ENCODE measurements around the gene GRIK4.

GRIK4 gene

GRCh38 chr11:120830085-120830620 lies 318.6 kb downstream of the GRIK4 start:
- no peaks in the 10 kb centered on the region for H3K9me3 ChIP-seq (ENCODE audit: control insufficient read depth, insufficient read depth, low read depth, low read length)
- no peak overlapping the region for H3K9ac ChIP-seq (ENCODE audit: low read length)
- H3K4me3 ChIP-seq (ENCODE audit: low read depth, low read length): no peak overlapping the region
- H3K27me3 ChIP-seq (ENCODE audit: control insufficient read depth, insufficient read depth, low read length): no peaks in the 10 kb centered on the region
- no peak overlapping the region for H3K27ac ChIP-seq (ENCODE audit: low read depth, low read length)
- H3K4me1 ChIP-seq (ENCODE audit: control insufficient read depth, insufficient read depth, low read length): no peaks in the 10 kb centered on the region
- no peaks in the 10 kb centered on the region for H3K36me3 ChIP-seq (ENCODE audit: control insufficient read depth, insufficient read depth, low read length)

- H3K27ac ChIP-seq (ENCODE audit: low read depth, low read length): no peak overlapping the region
- no peak overlapping the region for H3K9ac ChIP-seq (ENCODE audit: low read length)
- no peaks in the 10 kb centered on the region for H3K4me1 ChIP-seq (ENCODE audit: control insufficient read depth, insufficient read depth, low read length)
- no peak overlapping the region for H3K4me3 ChIP-seq (ENCODE audit: low read depth, low read length)
- H3K9me3 ChIP-seq (ENCODE audit: control insufficient read depth, insufficient read depth, low read depth, low read length): no peaks in the 10 kb centered on the region
- H3K27me3 ChIP-seq (ENCODE audit: control insufficient read depth, insufficient read depth, low read length): no peaks in the 10 kb centered on the region
- no peaks in the 10 kb centered on the region for H3K36me3 ChIP-seq (ENCODE audit: control insufficient read depth, insufficient read depth, low read length)
These were observed 321.1 kb downstream of the GRIK4 start for GRCh38 chr11:120832481-120833238.

GRCh38 chr11:120834686-120835210 lies 323.2 kb downstream of the GRIK4 start:
- Histone ChIP-seq H3K9me3 (ENCODE audit: control insufficient read depth, insufficient read depth, low read depth, low read length) (no peaks in the 10 kb centered on the region), H3K36me3 (ENCODE audit: control insufficient read depth, insufficient read depth, low read length) (no peaks in the 10 kb centered on the region), H3K9ac (ENCODE audit: low read length) (no peak overlapping the region), H3K27ac (ENCODE audit: low read depth, low read length) (no peak overlapping the region), H3K27me3 (ENCODE audit: control insufficient read depth, insufficient read depth, low read length) (no peaks in the 10 kb centered on the region), H3K4me1 (ENCODE audit: control insufficient read depth, insufficient read depth, low read length) (no peaks in the 10 kb centered on the region), H3K4me3 (ENCODE audit: low read depth, low read length) (no peak overlapping the region)

- H3K4me3 ChIP-seq (ENCODE audit: low read depth, low read length): no peak overlapping the region
- H3K9me3 ChIP-seq (ENCODE audit: control insufficient read depth, insufficient read depth, low read depth, low read length): no peaks in the 10 kb centered on the region
- H3K27me3 ChIP-seq (ENCODE audit: control insufficient read depth, insufficient read depth, low read length): no peaks in the 10 kb centered on the region
- H3K9ac ChIP-seq (ENCODE audit: low read length): no peak overlapping the region
- no peak overlapping the region for H3K27ac ChIP-seq (ENCODE audit: low read depth, low read length)
- no peaks in the 10 kb centered on the region for H3K4me1 ChIP-seq (ENCODE audit: control insufficient read depth, insufficient read depth, low read length)
- H3K36me3 ChIP-seq (ENCODE audit: control insufficient read depth, insufficient read depth, low read length): no peaks in the 10 kb centered on the region
These were observed 324.2 kb downstream of the GRIK4 start for GRCh38 chr11:120835601-120836228.

GRCh38 chr11:120837696-120838095 lies 326.1 kb downstream of the GRIK4 start:
- Histone ChIP-seq H3K36me3 (ENCODE audit: control insufficient read depth, insufficient read depth, low read length) (no peaks in the 10 kb centered on the region), H3K9me3 (ENCODE audit: control insufficient read depth, insufficient read depth, low read depth, low read length) (no peaks in the 10 kb centered on the region), H3K27ac (ENCODE audit: low read depth, low read length) (no peak overlapping the region), H3K27me3 (ENCODE audit: control insufficient read depth, insufficient read depth, low read length) (no peaks in the 10 kb centered on the region), H3K4me1 (ENCODE audit: control insufficient read depth, insufficient read depth, low read length) (no peaks in the 10 kb centered on the region), H3K9ac (ENCODE audit: low read length) (no peak overlapping the region), H3K4me3 (ENCODE audit: low read depth, low read length) (no peak overlapping the region)

GRCh38 chr11:120839201-120839600 lies 327.7 kb downstream of the GRIK4 start:
- H3K9me3 ChIP-seq (ENCODE audit: control insufficient read depth, insufficient read depth, low read depth, low read length): no peaks in the 10 kb centered on the region
- no peaks in the 10 kb centered on the region for H3K4me1 ChIP-seq (ENCODE audit: control insufficient read depth, insufficient read depth, low read length)
- H3K36me3 ChIP-seq (ENCODE audit: control insufficient read depth, insufficient read depth, low read length): no peaks in the 10 kb centered on the region
- H3K9ac ChIP-seq (ENCODE audit: low read length): no peak overlapping the region
- no peaks in the 10 kb centered on the region for H3K27me3 ChIP-seq (ENCODE audit: control insufficient read depth, insufficient read depth, low read length)
- H3K4me3 ChIP-seq (ENCODE audit: low read depth, low read length): no peak overlapping the region
- H3K27ac ChIP-seq (ENCODE audit: low read depth, low read length): no peak overlapping the region

- no peak overlapping the region for H3K27ac ChIP-seq (ENCODE audit: low read depth, low read length)
- no peaks in the 10 kb centered on the region for H3K4me1 ChIP-seq (ENCODE audit: control insufficient read depth, insufficient read depth, low read length)
- no peaks in the 10 kb centered on the region for H3K36me3 ChIP-seq (ENCODE audit: control insufficient read depth, insufficient read depth, low read length)
- no peak overlapping the region for H3K9ac ChIP-seq (ENCODE audit: low read length)
- no peak overlapping the region for H3K4me3 ChIP-seq (ENCODE audit: low read depth, low read length)
- H3K27me3 ChIP-seq (ENCODE audit: control insufficient read depth, insufficient read depth, low read length): no peaks in the 10 kb centered on the region
- H3K9me3 ChIP-seq (ENCODE audit: control insufficient read depth, insufficient read depth, low read depth, low read length): no peaks in the 10 kb centered on the region
These were observed 328.4 kb downstream of the GRIK4 start for GRCh38 chr11:120839846-120840402.

- Histone ChIP-seq H3K4me1 (ENCODE audit: control insufficient read depth, insufficient read depth, low read length) (no peaks in the 10 kb centered on the region), H3K4me3 (ENCODE audit: low read depth, low read length) (no peak overlapping the region), H3K27ac (ENCODE audit: low read depth, low read length) (no peak overlapping the region), H3K36me3 (ENCODE audit: control insufficient read depth, insufficient read depth, low read length) (no peaks in the 10 kb centered on the region), H3K9me3 (ENCODE audit: control insufficient read depth, insufficient read depth, low read depth, low read length) (no peaks in the 10 kb centered on the region), H3K9ac (ENCODE audit: low read length) (no peak overlapping the region), H3K27me3 (ENCODE audit: control insufficient read depth, insufficient read depth, low read length) (no peaks in the 10 kb centered on the region)
These were observed 329.1 kb downstream of the GRIK4 start for GRCh38 chr11:120840661-120841060.

- no peaks in the 10 kb centered on the region for H3K4me1 ChIP-seq (ENCODE audit: control insufficient read depth, insufficient read depth, low read length)
- H3K9ac ChIP-seq (ENCODE audit: low read length): no peak overlapping the region
- no peaks in the 10 kb centered on the region for H3K27me3 ChIP-seq (ENCODE audit: control insufficient read depth, insufficient read depth, low read length)
- H3K27ac ChIP-seq (ENCODE audit: low read depth, low read length): no peak overlapping the region
- H3K4me3 ChIP-seq (ENCODE audit: low read depth, low read length): no peak overlapping the region
- no peaks in the 10 kb centered on the region for H3K36me3 ChIP-seq (ENCODE audit: control insufficient read depth, insufficient read depth, low read length)
- no peaks in the 10 kb centered on the region for H3K9me3 ChIP-seq (ENCODE audit: control insufficient read depth, insufficient read depth, low read depth, low read length)
These were observed 329.5 kb downstream of the GRIK4 start for GRCh38 chr11:120841074-120841473.

- no peaks in the 10 kb centered on the region for H3K4me1 ChIP-seq (ENCODE audit: control insufficient read depth, insufficient read depth, low read length)
- no peak overlapping the region for H3K9ac ChIP-seq (ENCODE audit: low read length)
- no peaks in the 10 kb centered on the region for H3K9me3 ChIP-seq (ENCODE audit: control insufficient read depth, insufficient read depth, low read depth, low read length)
- H3K27ac ChIP-seq (ENCODE audit: low read depth, low read length): no peak overlapping the region
- no peaks in the 10 kb centered on the region for H3K27me3 ChIP-seq (ENCODE audit: control insufficient read depth, insufficient read depth, low read length)
- H3K4me3 ChIP-seq (ENCODE audit: low read depth, low read length): no peak overlapping the region
- H3K36me3 ChIP-seq (ENCODE audit: control insufficient read depth, insufficient read depth, low read length): no peaks in the 10 kb centered on the region
These were observed 330.6 kb downstream of the GRIK4 start for GRCh38 chr11:120842195-120842594.

- H3K27ac ChIP-seq (ENCODE audit: low read depth, low read length): no peak overlapping the region
- no peak overlapping the region for H3K9ac ChIP-seq (ENCODE audit: low read length)
- 0 out of 2 replicates have a peak, but pooled peaks cover 6% of the 10 kb centered on the region for H3K27me3 ChIP-seq (ENCODE audit: control insufficient read depth, insufficient read depth, low read length)
- H3K36me3 ChIP-seq (ENCODE audit: control insufficient read depth, insufficient read depth, low read length): no peaks in the 10 kb centered on the region
- H3K4me1 ChIP-seq (ENCODE audit: control insufficient read depth, insufficient read depth, low read length): peaks cover under 1% of the 10 kb centered on the region; the same call in 1 of the 2 replicates
- no peak overlapping the region for H3K4me3 ChIP-seq (ENCODE audit: low read depth, low read length)
- H3K9me3 ChIP-seq (ENCODE audit: control insufficient read depth, insufficient read depth, low read depth, low read length): no peaks in the 10 kb centered on the region
These were observed 341.9 kb downstream of the GRIK4 start for GRCh38 chr11:120853435-120853834.
